ENCODE results near the gene VAV2.

Gene VAV2

DNA sequence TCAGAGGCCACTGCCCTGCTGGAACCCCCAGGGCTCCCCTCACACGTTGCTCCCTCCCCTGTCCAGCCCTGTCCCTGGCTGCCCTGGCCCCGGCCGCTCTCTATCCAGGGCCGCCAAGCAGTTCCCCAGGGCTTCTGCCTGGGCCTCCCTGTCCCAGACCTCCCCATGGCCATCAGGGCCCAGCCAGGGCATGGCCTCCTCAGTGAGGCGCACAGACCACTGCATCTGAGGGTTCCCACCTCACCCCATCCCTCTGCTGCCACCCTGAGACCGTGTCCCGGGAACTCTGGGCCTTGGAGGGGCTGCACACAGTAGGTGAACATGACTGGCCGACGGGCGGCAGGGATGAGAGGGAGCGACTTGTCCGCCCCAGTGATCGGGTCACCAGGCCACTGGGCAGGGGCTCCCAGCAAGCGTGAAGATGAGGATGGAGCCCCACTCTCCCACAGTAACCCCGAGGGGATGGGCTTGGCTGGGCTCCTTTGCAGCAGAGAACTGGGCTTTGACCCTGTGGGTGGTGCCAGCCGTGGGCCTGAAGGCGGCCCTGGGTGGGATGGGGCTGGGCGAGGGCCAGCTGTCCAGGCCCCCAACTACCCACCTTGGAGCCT is 145.5 kb downstream of the VAV2 start:
- no peak overlapping the region for H3K9ac ChIP-seq
- H3K4me3 ChIP-seq (ENCODE audit: low read depth, low read length), result no peak overlapping the region
- H3K27ac ChIP-seq, result no peak overlapping the region
- no peaks in the 10 kb centered on the region for H3K27me3 ChIP-seq (ENCODE audit: control insufficient read depth, insufficient read depth, low read length)
- no peaks in the 10 kb centered on the region for H3K36me3 ChIP-seq (ENCODE audit: control insufficient read depth, insufficient read depth, low read length)
- H3K79me2 ChIP-seq, result peaks cover 2% of the 10 kb centered on the region
- no peaks in the 10 kb centered on the region for H3K4me1 ChIP-seq
- no peak overlapping the region for H2AFZ ChIP-seq
- no peak overlapping the region for H3K4me2 ChIP-seq (ENCODE audit: low read length)
- H3K9me3 ChIP-seq (ENCODE audit: control insufficient read depth, low read length), result no peaks in the 10 kb centered on the region
- TF ChIP-seq, protein P1, sequence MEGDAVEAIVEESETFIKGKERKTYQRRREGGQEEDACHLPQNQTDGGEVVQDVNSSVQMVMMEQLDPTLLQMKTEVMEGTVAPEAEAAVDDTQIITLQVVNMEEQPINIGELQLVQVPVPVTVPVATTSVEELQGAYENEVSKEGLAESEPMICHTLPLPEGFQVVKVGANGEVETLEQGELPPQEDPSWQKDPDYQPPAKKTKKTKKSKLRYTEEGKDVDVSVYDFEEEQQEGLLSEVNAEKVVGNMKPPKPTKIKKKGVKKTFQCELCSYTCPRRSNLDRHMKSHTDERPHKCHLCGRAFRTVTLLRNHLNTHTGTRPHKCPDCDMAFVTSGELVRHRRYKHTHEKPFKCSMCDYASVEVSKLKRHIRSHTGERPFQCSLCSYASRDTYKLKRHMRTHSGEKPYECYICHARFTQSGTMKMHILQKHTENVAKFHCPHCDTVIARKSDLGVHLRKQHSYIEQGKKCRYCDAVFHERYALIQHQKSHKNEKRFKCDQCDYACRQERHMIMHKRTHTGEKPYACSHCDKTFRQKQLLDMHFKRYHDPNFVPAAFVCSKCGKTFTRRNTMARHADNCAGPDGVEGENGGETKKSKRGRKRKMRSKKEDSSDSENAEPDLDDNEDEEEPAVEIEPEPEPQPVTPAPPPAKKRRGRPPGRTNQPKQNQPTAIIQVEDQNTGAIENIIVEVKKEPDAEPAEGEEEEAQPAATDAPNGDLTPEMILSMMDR (IDR thresholded peaks at IDR 0.05), result no peak

DNA sequence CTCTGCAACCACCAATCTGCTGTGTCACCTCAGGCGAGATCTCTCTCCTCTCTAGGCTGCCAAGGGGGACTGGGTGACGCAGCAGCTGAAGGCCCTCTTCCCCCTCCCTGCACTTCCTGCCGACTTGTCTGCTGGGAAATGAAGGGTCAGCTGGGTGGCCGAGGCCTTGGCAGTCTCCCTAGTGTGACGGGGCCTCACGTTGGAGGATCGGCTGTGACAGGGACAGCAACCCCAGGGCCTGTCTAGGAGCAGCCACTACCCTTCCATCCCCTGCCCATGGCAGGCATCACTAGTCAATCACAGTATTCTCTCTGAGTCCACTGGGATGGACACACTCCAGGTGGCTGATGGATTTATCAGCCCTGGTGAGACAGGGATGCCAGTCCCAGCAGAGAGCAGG is 146.7 kb downstream of the VAV2 start:
- no peak overlapping the region for H3K4me3 ChIP-seq (ENCODE audit: low read depth, low read length)
- TF ChIP-seq, protein P1 (IDR thresholded peaks at IDR 0.05), result no peak
- H3K4me1 ChIP-seq, result no peaks in the 10 kb centered on the region
- H3K36me3 ChIP-seq (ENCODE audit: control insufficient read depth, insufficient read depth, low read length), result no peaks in the 10 kb centered on the region
- H3K27ac ChIP-seq, result peak overlapping the region; percentile 44
- H3K4me2 ChIP-seq (ENCODE audit: low read length), result no peak overlapping the region
- no peaks in the 10 kb centered on the region for H3K79me2 ChIP-seq
- H3K9ac ChIP-seq, result no peak overlapping the region
- H3K9me3 ChIP-seq (ENCODE audit: control insufficient read depth, low read length), result no peaks in the 10 kb centered on the region
- no peaks in the 10 kb centered on the region for H3K27me3 ChIP-seq (ENCODE audit: control insufficient read depth, insufficient read depth, low read length)
- H2AFZ ChIP-seq, result no peak overlapping the region

DNA sequence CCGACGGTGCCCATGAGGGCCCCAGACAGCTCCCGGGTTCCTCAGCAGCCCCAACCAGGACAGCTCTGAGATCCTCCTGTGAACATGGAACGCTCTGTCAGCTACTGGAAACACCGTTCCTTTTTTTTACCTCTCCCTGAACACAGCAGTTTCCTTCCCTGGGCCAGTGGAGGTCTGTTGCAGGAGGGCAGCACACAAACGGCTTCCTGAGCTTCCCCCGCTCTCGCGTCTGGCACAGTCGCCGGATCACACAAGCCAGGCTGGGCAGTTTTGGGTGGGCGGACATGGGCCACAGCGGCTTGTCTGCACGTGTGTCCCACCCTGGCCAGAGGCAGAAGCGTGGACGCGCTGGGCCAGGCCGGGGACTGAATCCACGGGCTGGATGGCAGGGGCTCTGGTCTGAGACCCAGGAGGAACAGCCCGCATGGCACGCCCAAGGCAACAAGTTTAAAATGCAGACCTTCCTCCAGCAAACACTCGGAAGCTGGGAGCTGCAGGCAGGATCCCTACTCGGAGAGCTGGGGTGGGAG is 147.2 kb downstream of the VAV2 start:
- Histone ChIP-seq H3K4me3 (ENCODE audit: low read depth, low read length) (no peak overlapping the region), H3K9ac (no peak overlapping the region), H3K27ac (no peak overlapping the region)

DNA sequence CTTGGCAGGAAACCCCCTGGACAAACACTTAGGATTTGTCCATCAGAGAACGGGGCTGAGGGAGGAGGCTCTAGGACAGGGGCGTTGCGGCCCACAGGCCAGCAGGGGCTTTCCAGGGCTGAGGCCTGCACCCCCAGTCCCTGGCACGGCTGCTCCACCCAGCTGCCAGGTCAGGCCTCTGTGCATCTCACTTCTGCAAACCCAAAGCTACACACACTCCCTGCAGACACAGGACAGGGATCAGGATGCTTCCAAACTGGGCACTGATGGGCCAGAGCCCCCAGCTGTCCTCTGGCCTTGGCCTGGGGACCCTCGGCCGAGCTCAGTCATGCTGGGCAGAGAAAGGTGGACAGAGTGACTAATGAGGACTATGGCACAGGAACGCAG is 147.7 kb downstream of the VAV2 start:
- Histone ChIP-seq H3K27me3 (ENCODE audit: control insufficient read depth, insufficient read depth, low read length) (no peaks in the 10 kb centered on the region), H3K9me3 (ENCODE audit: control insufficient read depth, low read length) (no peaks in the 10 kb centered on the region), H3K9ac (no peak overlapping the region), H3K36me3 (ENCODE audit: control insufficient read depth, insufficient read depth, low read length) (no peaks in the 10 kb centered on the region), H3K4me3 (ENCODE audit: low read depth, low read length) (no peak overlapping the region), H3K4me1 (no peaks in the 10 kb centered on the region), H2AFZ (no peak overlapping the region), H3K4me2 (ENCODE audit: low read length) (no peak overlapping the region), H3K27ac (no peak overlapping the region), H3K79me2 (no peaks in the 10 kb centered on the region)
- TF ChIP-seq, protein P1 (IDR thresholded peaks at IDR 0.05), result no peak

More for the DNA sequence above, 147.2 kb downstream of the VAV2 start:
- Histone ChIP-seq H3K79me2 (no peaks in the 10 kb centered on the region), H2AFZ (no peak overlapping the region), H3K27me3 (ENCODE audit: control insufficient read depth, insufficient read depth, low read length) (no peaks in the 10 kb centered on the region), H3K4me2 (ENCODE audit: low read length) (no peak overlapping the region), H3K36me3 (ENCODE audit: control insufficient read depth, insufficient read depth, low read length) (no peaks in the 10 kb centered on the region), H3K9me3 (ENCODE audit: control insufficient read depth, low read length) (no peaks in the 10 kb centered on the region), H3K4me1 (no peaks in the 10 kb centered on the region)
- TF ChIP-seq, protein P1 (IDR thresholded peaks at IDR 0.05), result no peak
